ENCODE measurements around the gene NF1. TPM values are rescaled to one million over a fixed set of nuclear protein-coding genes. Genes with fewer than 3 reads are reported as not detected.
"Not testable (repeated sequence)": the region's sequence is repeated elsewhere in the genome, so short reads cannot be mapped to it uniquely, and the experiment has no call there.

NF1 gene
- total RNA-seq, 6 experiments from 2014 or later: 45.0 to 62.6 (median 54.0) TPM

DNA sequence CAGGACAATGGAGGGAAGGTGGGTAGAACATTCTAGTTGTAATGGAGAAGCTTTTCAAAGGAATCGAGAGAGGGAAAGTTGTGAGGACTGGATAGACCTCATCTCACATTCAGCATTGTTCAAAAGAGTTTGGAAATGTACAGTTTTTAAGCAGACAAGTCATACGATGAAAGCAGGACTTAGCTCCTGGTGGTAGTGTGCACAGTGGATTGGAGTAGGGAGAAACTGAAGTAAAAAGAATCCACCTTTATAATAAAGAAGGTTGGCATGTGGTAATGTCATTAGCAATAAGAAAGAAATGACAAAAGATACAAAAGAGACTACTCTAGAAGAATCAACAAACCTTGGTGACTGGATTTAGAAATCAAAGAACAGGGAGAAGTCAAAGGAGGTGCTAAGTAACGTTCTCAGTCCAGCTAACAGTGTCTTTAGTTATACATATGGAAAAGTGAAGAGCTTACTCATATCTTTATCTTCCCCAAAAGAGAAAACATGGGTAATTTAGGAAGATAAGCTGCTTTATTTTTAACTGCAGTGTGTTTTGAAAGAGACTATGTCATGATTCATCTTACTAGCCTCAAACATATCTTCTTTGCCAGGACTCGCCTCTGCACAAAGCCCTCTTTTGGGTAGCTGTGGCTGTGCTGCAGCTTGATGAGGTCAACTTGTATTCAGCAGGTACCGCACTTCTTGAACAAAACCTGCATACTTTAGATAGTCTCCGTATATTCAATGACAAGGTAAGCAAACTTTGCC lies 245.3 kb downstream of the NF1 start:
- TF ChIP-seq, protein P1, sequence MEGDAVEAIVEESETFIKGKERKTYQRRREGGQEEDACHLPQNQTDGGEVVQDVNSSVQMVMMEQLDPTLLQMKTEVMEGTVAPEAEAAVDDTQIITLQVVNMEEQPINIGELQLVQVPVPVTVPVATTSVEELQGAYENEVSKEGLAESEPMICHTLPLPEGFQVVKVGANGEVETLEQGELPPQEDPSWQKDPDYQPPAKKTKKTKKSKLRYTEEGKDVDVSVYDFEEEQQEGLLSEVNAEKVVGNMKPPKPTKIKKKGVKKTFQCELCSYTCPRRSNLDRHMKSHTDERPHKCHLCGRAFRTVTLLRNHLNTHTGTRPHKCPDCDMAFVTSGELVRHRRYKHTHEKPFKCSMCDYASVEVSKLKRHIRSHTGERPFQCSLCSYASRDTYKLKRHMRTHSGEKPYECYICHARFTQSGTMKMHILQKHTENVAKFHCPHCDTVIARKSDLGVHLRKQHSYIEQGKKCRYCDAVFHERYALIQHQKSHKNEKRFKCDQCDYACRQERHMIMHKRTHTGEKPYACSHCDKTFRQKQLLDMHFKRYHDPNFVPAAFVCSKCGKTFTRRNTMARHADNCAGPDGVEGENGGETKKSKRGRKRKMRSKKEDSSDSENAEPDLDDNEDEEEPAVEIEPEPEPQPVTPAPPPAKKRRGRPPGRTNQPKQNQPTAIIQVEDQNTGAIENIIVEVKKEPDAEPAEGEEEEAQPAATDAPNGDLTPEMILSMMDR (IDR thresholded peaks at IDR 0.05): no peak
- H3K4me1 Mint-ChIP-seq (ENCODE audit: low read depth): peaks cover 26% of the 10 kb centered on the region
- DNase-seq: peak; percentile 68
- H3K27me3 Mint-ChIP-seq (ENCODE audit: insufficient read depth): peaks cover 1% of the 10 kb centered on the region; the same call in 1 of the 2 replicates
- peak overlapping the region; percentile 49 for H3K4me3 Mint-ChIP-seq
- no peaks in the 10 kb centered on the region for H3K9me3 Mint-ChIP-seq
- peaks cover 31% of the 10 kb centered on the region for H3K36me3 Mint-ChIP-seq (ENCODE audit: low read depth)
- H3K27ac Mint-ChIP-seq: peak overlapping the region; percentile 77

DNA sequence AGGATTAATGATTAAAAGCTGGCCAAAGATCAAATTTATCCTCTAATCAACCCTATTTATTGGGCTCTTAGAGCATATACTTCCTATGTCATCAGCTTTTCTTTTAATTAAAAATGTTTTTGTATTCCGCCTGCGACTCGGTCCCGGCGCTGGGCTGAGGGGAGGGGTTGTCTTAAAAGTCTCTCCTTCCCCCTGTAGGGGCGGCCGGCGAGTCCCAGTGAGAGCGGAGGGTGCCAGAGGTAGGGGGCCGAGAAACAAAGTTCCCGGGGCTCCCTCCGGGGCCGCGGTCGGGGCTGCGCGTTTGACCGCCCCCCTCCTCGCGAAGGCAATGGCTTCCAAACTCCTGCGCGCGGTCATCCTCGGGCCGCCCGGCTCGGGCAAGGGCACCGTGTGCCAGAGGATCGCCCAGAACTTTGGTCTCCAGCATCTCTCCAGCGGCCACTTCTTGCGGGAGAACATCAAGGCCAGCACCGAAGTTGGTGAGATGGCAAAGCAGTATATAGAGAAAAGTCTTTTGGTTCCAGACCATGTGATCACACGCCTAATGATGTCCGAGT lies 250.5 kb downstream of the NF1 start:
- H3K9me3 Mint-ChIP-seq; H3K27me3 Mint-ChIP-seq (ENCODE audit: insufficient read depth); DNase-seq; H3K27ac Mint-ChIP-seq; H3K4me3 Mint-ChIP-seq: not testable (repeated sequence)
- peaks cover 20% of the 10 kb centered on the region for H3K4me1 Mint-ChIP-seq (ENCODE audit: low read depth)
- peaks cover 40% of the 10 kb centered on the region for H3K36me3 Mint-ChIP-seq (ENCODE audit: low read depth)

DNA sequence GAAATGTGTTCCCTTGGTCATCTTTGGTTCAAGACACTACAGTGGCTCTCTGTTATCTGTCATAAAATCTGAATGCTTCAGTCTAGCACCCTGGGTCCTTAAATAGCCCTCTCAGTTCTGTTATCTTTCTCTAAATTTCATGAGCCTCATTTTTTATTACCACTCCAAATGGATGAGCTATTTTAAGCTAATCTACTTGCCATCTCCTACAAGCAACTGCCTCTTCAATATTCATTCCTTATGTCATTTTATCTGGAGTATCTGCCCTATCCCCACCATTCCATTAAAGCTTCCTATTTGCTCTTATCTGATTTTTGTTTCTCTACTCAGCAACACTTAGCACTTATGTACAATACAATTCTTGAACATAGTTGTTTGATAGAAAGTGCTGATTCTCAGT lies 254.7 kb downstream of the NF1 start:
- H3K27me3 Mint-ChIP-seq (ENCODE audit: insufficient read depth): no peaks in the 10 kb centered on the region
- H3K36me3 Mint-ChIP-seq (ENCODE audit: low read depth): peaks cover 35% of the 10 kb centered on the region
- no peak overlapping the region for H3K4me3 Mint-ChIP-seq
- H3K27ac Mint-ChIP-seq: no peak overlapping the region
- H3K4me1 Mint-ChIP-seq (ENCODE audit: low read depth): peaks cover 10% of the 10 kb centered on the region; the same call in 1 of the 2 replicates
- no peaks in the 10 kb centered on the region for H3K9me3 Mint-ChIP-seq
- TF ChIP-seq, protein P1 (IDR thresholded peaks at IDR 0.05): no peak
- no peak for DNase-seq

DNA sequence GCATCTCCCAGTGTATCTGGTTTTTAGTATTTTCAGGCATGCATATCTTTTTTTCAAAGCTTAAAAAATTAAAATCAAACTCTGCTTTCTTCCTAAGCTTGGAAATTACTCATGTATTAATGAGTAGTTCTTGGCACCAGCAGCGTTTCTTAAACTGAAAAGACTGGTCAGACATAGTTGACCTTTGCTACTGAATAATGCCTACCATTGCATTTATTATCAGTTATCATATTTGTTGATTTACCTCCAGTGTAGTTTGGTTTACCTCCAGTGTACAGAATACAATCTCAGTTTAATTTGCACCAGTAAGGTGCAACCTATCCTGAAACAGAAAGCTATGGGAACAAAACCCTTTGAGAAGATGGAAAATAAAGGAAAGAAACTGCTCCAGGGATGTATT lies 261.2 kb downstream of the NF1 start:
- TF ChIP-seq, protein P1 (IDR thresholded peaks at IDR 0.05): no peak
- Mint-ChIP-seq H3K4me3 (no peak overlapping the region), H3K4me1 (ENCODE audit: low read depth) (peaks cover 9% of the 10 kb centered on the region; the same call in 1 of the 2 replicates), H3K27me3 (ENCODE audit: insufficient read depth) (no peaks in the 10 kb centered on the region; the same call in 1 of the 2 replicates), H3K36me3 (ENCODE audit: low read depth) (peaks cover 41% of the 10 kb centered on the region), H3K9me3 (no peaks in the 10 kb centered on the region), H3K27ac (no peak overlapping the region)
- DNase-seq: no peak

DNA sequence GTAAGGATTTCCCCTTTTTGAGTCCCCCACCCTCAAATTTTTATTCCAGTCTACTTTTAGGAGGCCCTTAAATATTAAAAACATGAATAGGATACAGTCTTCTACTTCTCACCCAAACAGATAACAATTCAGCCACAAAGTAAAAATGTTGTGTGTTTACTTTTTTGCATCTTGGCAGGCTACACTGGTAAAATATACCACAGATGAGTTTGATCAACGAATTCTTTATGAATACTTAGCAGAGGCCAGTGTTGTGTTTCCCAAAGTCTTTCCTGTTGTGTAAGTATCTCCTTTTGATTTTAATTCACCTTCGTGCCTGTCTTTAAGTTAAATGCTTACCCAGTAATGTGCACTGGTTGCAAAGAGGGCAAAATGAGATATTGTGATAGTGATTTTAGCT lies 262.3 kb downstream of the NF1 start:
- Mint-ChIP-seq H3K9me3 (no peaks in the 10 kb centered on the region), H3K36me3 (ENCODE audit: low read depth) (peaks cover 39% of the 10 kb centered on the region), H3K4me1 (ENCODE audit: low read depth) (peaks cover 9% of the 10 kb centered on the region; the same call in 1 of the 2 replicates), H3K27ac (no peak overlapping the region), H3K27me3 (ENCODE audit: insufficient read depth) (no peaks in the 10 kb centered on the region; the same call in 1 of the 2 replicates), H3K4me3 (no peak overlapping the region)
- DNase-seq: no peak
- TF ChIP-seq, protein P1 (IDR thresholded peaks at IDR 0.05): no peak

DNA sequence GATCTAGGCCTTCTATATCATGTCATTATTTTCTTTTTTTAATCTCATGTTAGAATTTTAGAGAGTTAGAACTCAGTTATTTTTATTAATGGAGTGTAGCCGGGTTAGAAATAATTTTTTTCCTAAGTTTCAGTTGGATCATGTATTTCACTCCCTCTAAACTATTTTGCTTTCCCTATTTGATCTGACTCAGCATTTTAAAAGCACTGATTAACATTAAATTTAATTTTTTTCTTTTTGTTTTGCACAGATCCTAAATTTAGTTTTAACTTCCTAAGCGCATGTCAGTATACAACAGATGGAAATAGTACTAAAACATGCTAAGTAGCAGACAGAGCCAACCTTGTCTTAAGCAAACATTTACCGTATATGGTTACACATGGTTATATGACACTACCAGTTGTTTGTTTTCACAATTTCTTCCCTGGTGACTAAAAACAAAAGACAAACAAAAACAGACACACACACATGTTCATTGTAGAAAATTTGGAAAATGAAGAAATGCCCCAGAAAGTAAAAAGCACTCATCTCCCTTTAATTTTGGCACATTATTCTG lies 263.1 kb downstream of the NF1 start:
- Mint-ChIP-seq H3K36me3 (ENCODE audit: low read depth) (peaks cover 45% of the 10 kb centered on the region), H3K27me3 (ENCODE audit: insufficient read depth) (no peaks in the 10 kb centered on the region; the same call in 1 of the 2 replicates), H3K4me1 (ENCODE audit: low read depth) (peaks cover 9% of the 10 kb centered on the region; the same call in 1 of the 2 replicates), H3K27ac (peak overlapping the region; percentile 30; the same call in 1 of the 2 replicates), H3K9me3 (no peaks in the 10 kb centered on the region), H3K4me3 (no peak overlapping the region)
- TF ChIP-seq, protein P1 (IDR thresholded peaks at IDR 0.05): no peak
- DNase-seq: no peak
